Stimulated activated naive CD8-positive, alpha-beta T cell treated with anti-CD3 and anti-CD28 coated beads, Interleukin-15, Interleukin-2, amounts not matched to agents 100 U/mL and 50 U/mL, for 24 hours (primary cell): ENCODE results near the gene ARMC12.
"Not testable (repeated sequence)": the region's sequence is repeated elsewhere in the genome, so short reads cannot be mapped to it uniquely, and the experiment has no call there.

Experiments used
- ATAC-seq: fragments of 150-1000 bp; cut with Tn5 transposase; one replicate; pipeline ENCODE4 v1.10.0; 2021
- DNase-seq: peaks from one replicate; pipeline ENCODE4 v3.0.0; 2021

Gene ARMC12

GRCh38 chr6:35718911-35719381 is 17.9 kb upstream of the ARMC12 start:
- ATAC-seq (peak; percentile 78), DNase-seq (peak; percentile 45)

DNA sequence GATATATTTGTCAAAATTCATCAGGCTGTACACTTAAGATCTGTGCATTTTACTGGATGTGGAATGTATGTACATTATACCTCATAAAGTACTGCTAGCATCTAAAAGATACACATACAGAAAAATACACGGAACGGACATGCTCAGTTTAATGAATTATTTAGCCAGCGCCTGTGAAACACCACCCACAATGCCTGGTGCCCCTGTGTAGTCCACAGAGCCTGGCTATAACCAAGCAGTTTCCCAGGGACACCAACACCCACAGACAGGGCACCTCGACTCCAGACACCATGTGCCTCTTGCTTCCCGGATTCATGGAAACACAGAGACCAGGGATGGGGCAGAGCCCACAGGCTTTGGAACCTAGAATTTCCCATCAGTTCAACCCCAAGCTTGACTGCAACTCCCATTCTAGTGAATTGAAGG is 17.4 kb upstream of the ARMC12 start:
- ATAC-seq (peak; percentile 16), DNase-seq (no peak)

- DNase-seq = peak; percentile 58
- ATAC-seq = peak; percentile 38
Measured at GRCh38 chr6:35719830-35720733, 16.8 kb upstream of the ARMC12 start.

- ATAC-seq = no peak
- no peak for DNase-seq
Measured at GRCh38 chr6:35722121-35722761, 14.6 kb upstream of the ARMC12 start.

DNA sequence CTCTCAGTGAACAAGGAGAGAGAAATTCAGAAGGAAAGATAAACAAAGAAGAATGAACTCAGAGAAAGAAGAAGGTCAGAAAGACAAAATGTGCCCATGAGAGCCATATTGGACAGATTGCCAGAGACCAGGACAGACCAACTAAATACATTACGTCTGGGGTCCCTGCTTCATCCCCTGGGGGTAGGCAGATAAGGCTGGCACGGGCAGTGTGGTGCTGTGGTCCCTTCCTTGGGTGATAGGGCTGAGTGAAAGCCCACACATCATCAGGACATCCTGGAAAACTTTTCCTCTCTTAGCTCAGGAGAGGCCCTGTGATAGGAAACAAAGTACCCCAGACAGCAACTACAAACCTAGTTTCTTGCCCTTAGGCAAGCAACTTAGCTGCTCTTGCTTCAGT is 13.2 kb upstream of the ARMC12 start:
- DNase-seq = no peak
- no peak for ATAC-seq

DNA sequence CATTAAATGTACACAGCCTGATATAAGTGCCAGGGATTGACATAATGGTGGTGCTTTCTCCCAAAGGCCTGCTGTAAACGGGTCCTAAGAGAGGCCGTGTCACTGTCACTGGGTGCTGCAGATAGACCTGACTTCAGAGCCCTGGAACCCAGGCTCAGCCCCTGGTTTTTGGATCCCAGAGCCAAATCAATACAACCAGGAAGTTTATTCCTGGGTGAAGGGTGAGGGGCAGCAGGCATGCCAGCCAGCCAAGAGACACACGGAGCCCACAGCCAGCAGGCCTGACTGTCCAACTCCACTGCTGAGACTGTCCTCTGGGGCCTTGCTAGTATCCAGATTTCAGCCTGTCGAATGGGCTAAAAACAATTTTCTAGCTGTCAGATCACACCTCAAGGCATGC is 12.8 kb upstream of the ARMC12 start:
- ATAC-seq (no peak), DNase-seq (no peak)

DNA sequence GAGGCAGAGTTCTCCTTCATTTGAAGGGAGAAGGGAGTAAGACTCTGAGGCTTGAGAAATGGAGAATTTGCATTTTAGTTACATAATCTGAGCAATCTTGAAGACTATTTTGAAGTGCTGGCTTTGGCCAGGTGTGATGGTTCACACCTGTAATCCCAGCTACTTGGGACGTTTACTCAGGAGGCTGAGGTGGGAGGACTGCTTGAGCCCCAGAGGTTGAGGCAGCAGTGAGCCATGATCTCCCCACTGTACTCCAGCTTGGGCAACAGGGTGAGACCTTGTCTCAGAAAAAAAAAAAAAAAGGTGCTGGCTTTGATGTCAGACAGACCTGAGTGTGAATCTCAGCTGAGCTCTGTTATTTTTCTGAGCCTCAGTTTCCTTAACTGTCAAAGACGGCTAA is 12.4 kb upstream of the ARMC12 start:
- no peak for ATAC-seq
- no peak for DNase-seq

GRCh38 chr6:35725081-35725708 is 11.6 kb upstream of the ARMC12 start:
- no peak for ATAC-seq
- no peak for DNase-seq

GRCh38 chr6:35725721-35726438 is 11.0 kb upstream of the ARMC12 start:
- DNase-seq = no peak
- no peak for ATAC-seq

DNA sequence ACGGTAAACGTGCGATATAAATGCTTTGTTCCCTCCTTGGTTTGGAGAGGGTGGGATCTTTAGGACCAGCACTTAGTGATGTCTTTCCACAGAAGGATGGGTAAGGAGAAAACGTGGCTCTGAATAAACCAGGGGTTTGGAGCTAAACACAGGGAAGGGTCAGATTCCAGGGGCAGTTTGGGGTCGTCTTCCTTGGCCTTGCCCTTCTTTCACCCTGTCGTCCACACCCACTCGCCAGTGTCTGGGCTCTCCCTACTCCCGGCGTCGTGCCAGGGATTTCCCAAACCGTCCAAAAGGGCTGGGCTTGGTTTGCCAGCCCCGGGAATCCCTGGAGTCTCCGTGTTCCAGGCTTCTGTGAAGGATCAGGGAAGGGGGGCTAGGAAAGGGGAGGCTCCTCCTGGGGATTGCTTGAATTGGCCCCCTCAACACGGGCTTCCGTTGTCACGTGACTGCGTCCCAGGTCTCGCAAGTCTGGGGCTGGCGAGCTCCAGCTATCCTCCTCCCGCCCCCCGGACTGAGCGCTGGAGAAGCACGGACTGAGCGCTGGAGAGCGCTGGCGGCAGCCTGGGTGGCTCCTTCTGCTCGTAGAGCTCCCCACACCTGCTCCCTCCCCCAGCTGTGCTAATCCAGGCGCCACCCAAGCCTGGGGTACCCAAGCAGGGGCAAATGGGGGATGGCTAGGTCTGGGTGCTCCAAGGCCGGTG is 9.4 kb upstream of the ARMC12 start:
- ATAC-seq (peak; percentile 3), DNase-seq (peak; percentile 58)

DNA sequence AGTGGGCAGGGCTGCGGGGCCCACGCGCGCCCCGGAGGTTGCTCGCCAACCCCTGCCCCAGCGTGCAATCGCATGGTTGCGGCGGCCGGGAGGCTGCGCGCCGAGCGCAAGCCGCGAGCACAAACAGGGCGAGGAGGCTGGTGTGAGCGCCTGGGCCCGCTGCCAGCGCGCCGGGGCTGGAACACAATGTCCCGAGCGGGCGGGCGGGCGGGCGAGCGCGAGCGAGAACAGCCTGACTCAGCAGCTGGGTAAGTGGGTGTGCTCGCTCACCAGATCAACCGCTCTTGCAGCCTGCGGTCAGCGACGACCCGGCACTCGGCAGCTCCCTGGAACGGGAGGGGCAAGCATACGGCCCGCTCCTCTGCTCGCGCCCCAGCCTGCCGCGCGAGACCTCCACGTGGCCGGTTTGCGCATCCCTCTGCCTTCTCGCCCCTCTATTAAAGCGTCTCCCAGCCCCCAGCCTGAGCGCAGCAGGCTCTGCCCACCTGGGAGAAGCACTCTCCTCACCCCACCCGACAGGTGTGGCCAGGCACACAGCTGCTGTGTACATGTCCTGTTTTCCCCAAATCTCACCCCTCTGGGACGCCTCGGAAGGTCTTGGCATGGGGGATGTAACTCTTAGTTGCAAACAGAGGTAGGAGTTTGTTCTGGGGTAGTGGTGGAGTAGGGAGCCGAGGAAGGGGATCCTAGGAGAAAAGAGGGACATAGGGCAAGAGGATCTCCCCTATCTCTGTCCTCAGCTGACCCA is 8.7 kb upstream of the ARMC12 start:
- ATAC-seq (peak; percentile 53), DNase-seq (peak; percentile 86)

DNA sequence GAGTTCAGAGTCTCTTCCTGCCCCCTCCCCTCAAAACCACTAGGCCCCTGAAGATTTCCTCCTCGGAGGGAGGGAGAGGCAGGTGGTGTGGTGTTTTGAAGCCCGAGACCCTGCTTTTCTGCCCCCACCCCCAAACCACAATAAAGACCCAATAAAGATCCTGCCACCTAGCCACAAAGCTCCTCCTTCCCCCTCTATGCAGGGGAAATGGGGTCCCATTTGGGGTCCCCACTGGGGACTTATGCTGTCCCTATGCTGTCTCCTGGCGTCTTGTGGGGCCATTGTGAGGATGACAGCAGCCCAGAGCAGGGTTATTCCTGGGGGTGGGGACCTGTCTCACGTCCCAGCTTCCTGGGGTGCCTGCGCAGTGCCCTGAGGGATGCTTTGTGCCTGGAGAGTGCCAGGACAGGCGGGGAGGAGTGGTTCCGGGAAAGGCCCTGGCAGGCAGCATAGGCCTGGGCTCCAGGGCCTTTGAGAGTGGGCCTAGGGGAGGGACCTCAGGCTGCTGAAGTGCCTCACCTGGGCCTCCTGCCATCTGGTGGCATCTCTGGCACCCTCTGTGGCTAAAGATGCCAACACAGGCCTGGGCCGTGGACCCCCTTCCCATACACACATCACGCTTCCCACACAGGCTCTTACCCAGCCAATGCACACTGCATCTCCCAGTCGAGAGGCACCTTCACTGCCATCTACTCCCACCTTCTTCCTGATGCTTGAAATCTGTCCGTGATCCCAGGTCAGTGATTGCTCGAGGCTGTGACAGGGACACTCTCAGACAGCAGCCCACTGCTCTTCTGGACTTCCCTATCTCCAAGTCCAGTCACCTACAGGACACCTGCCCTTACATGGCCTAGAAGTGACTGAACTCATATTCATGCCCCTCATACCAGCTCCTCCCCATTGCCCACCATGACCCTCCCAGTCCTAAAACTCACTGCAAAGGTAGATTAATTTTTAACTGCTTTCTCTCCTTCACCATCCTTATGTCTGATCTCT is 7.9 kb upstream of the ARMC12 start:
- ATAC-seq (no peak), DNase-seq (peak; percentile 48)

- DNase-seq (no peak), ATAC-seq (no peak)
Measured at GRCh38 chr6:35729722-35730121, 7.1 kb upstream of the ARMC12 start.

DNA sequence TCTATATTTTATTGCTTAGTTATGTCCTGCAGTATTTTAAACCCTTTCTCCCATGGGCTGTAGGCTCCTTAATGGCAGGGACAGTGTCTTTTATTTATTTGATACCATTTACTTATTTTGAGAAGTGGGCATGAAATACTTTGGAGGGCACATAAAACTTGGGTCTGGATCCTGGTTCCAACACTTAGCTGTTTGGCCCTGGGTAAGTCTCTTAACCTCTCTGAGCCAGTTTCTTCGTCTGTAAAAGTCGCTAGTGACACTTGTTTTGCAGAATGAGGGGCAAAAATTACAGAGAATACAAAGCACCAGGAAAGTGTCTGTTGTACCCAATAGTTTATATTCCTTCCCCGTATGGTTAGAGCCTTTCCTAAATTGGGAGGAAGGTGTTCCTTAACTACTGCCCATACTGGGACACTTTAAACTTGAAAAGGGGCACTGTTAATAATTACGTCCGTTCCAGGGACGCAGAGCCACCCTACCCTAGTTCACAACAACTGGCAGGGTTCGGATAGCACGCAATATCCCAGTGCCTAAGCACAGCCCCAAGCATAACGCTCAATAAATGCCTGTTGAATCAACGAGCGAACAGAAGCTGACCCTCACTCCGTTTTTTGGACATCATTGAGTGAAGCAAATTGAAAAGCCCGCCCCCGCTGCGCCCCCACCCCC is 6.0 kb upstream of the ARMC12 start:
- no peak for ATAC-seq
- no peak for DNase-seq

- DNase-seq (peak; percentile 99), ATAC-seq (peak; percentile 58)
Measured at GRCh38 chr6:35731414-35731735, 5.5 kb upstream of the ARMC12 start.

DNA sequence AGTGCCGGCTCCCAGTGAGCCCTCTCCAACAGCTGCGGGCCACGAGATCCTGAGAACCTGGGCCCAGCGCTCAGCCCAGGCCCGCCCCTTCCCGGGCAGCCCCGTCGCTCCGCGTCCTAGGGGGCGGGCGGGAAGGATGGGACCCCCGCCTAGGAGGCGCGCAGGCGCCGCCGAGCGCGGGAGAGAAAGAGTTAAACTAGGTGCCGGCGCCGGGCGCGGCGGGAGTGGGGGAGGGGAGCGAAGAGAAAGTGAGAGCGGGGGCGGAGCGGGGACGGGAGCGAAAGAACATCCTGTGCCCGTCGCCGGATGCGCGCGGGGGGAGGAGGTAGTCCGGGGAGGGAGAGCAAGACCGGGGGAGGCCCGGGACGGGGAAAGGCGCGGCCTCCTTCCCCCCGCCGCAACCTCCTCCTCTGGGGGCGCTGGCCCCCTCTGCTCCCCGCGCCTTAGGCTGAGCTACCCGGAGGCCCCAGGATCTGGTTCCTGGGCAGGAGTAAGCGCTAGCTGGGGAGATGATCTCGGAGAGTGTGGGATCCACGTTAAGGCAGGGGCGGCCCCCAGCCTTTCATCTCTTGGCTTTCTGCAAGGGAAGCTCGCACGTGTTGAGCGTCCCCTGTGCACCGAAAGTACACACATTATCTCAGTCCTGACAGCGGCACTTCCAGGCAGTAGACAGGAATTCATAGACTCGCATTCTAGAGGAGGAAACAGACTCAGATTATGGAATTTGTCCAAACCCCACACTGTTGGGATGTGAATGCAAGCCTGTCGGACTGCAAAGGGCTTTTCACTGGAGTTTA is 4.9 kb upstream of the ARMC12 start:
- DNase-seq (peak; percentile 98), ATAC-seq (peak; percentile 65)

DNA sequence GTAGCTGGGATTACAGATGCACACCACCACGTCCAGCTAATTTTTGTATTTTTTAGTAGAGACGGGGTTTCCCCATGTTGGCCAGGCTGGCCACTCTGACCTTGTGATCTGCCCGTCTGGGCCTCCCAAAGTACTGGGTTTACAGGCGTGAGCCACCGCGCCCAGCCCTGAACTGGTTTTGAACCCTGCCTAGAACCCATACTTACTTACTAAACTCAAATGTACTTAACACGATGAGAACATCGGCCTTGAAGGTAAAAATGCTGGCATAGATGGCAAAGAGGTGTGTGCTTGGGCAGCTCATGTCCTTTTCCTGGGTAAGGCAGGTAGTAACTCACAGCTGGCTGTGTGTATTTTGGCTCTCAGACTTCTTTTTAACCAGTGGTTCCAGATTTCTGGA is 3.2 kb upstream of the ARMC12 start:
- ATAC-seq = no peak

DNA sequence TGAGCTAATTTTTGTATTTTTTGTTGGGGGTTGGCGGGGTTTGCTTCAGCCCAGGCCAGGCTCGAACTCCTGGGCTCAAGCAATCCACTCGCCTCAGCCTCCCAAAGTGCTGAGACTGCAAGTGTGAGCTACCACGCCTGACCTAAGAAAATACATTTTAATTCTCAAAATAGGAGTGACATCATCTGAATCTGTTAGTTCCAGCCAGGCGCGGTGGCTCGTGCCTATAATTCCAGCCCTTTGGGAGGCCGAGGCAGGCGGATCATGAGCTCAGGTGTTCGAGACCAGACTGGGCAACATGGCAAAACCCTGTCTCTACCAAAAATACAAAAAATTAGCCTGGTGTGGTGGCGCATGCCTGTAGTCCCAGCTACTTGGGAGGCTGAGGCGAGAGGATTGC is 2.5 kb upstream of the ARMC12 start:
- not testable (repeated sequence) for ATAC-seq, DNase-seq

More for the DNA sequence above, 3.2 kb upstream of the ARMC12 start:
- DNase-seq = no peak
